ENCODE results near the gene NAT14. TPM values are rescaled to one million over a fixed set of nuclear protein-coding genes. Genes with fewer than 3 reads are reported as not detected.

NAT14 gene
- total RNA-seq, 2 experiments from 2014 or later = 10.5 to 14.7 TPM

- Mint-ChIP-seq H3K36me3 (ENCODE audit: low read depth) (no peaks in the 10 kb centered on the region), H3K27me3 (no peaks in the 10 kb centered on the region), H3K9me3 (no peaks in the 10 kb centered on the region), H3K4me1 (ENCODE audit: low read depth) (no peaks in the 10 kb centered on the region), H3K4me3 (no peak overlapping the region), H3K27ac (no peak overlapping the region)
- no peaks in the 10 kb centered on the region for H3K9me3 ChIP-seq (ENCODE audit: control insufficient read depth in 1 of 2, insufficient read depth in 1 of 2, low read length in 2 of 2)
- H3K4me3 ChIP-seq (ENCODE audit: low read length) = no peak overlapping the region
- H3K36me3 ChIP-seq (ENCODE audit: insufficient read depth, low read length) = no peaks in the 10 kb centered on the region
- TF ChIP-seq, protein P1, sequence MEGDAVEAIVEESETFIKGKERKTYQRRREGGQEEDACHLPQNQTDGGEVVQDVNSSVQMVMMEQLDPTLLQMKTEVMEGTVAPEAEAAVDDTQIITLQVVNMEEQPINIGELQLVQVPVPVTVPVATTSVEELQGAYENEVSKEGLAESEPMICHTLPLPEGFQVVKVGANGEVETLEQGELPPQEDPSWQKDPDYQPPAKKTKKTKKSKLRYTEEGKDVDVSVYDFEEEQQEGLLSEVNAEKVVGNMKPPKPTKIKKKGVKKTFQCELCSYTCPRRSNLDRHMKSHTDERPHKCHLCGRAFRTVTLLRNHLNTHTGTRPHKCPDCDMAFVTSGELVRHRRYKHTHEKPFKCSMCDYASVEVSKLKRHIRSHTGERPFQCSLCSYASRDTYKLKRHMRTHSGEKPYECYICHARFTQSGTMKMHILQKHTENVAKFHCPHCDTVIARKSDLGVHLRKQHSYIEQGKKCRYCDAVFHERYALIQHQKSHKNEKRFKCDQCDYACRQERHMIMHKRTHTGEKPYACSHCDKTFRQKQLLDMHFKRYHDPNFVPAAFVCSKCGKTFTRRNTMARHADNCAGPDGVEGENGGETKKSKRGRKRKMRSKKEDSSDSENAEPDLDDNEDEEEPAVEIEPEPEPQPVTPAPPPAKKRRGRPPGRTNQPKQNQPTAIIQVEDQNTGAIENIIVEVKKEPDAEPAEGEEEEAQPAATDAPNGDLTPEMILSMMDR (IDR thresholded peaks at IDR 0.05) = no peak
- ChIA-PET POLR2A (interaction anchor here (1.2 to 1.5 kb wide), 4 partner anchors 73 to 108 kb away, joined by 3 to 5 read pairs (median 4); partner anchors contain the start of genes FIZ1, ZNF784 and ZNF865), CTCF (no interaction called here)
- intact Hi-C loops (cut with DNase I, micrococcal nuclease) = no loop called here
- H3K27ac ChIP-seq (ENCODE audit: low read depth in 1 of 2, low read length in 2 of 2) = no peak overlapping the region
- peak in 5 of 14 experiments; percentile 8 to 27 (median 13) for DNase-seq
- H3K4me1 ChIP-seq (ENCODE audit: insufficient read depth, low read length) = no peaks in the 10 kb centered on the region
- ATAC-seq (ENCODE audit: poor library complexity) = peak; percentile 74
- no peaks in the 10 kb centered on the region for H3K27me3 ChIP-seq (ENCODE audit: control insufficient read depth in 1 of 2, insufficient read depth in 2 of 2, low read length in 2 of 2)
These were observed 41.5 kb downstream of the NAT14 start for GRCh38 chr19:55526216-55527196.

DNA sequence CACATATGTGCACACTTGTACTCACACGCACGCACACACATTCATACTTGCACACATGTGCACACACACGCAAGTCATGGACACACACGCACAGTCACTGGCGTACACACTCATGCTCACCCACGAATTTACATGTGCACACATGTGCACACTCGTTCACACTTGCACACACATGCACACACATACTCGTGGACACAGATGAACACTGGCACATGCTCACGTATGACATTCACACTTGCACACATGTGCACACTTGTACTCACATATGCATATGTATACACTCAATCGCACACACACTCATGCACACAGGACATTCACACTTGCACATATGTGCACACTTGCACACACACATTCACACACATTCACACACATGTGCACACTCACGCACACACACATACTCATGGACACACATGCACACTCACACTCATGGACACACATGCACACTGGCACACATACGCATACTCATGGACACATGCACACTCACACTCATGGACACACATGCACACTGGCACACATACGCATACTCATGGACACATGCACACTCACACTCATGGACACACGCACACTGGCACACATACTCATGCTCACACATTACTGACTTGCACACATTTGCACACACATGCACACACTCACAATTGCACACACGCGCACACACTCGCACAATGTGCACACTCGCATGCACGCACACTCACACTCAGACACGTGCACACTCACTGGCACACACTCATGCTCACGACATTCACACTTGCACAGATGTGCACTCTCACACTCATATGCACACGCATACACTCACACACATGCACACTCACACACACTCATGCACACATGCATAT, 42.4 kb downstream of the NAT14 start:
- no peaks in the 10 kb centered on the region for H3K4me1 Mint-ChIP-seq (ENCODE audit: low read depth)
- H3K27ac Mint-ChIP-seq = no peak overlapping the region
- no peak for ATAC-seq (ENCODE audit: poor library complexity)

More for the DNA sequence above, 42.4 kb downstream of the NAT14 start:
- Histone ChIP-seq H3K27ac (ENCODE audit: low read depth in 1 of 2, low read length in 2 of 2) (no peak overlapping the region), H3K4me3 (ENCODE audit: low read length) (no peak overlapping the region), H3K4me1 (ENCODE audit: insufficient read depth, low read length) (no peaks in the 10 kb centered on the region), H3K27me3 (ENCODE audit: control insufficient read depth in 1 of 2, insufficient read depth in 2 of 2, low read length in 2 of 2) (no peaks in the 10 kb centered on the region), H3K9me3 (ENCODE audit: control insufficient read depth in 1 of 2, insufficient read depth in 1 of 2, low read length in 2 of 2) (no peaks in the 10 kb centered on the region), H3K36me3 (ENCODE audit: insufficient read depth, low read length) (no peaks in the 10 kb centered on the region)
- Mint-ChIP-seq H3K27me3 (no peaks in the 10 kb centered on the region), H3K4me3 (no peak overlapping the region), H3K9me3 (no peaks in the 10 kb centered on the region), H3K36me3 (ENCODE audit: low read depth) (no peaks in the 10 kb centered on the region)
- intact Hi-C loops (cut with DNase I, micrococcal nuclease) = no loop called here
- TF ChIP-seq, protein P1 (IDR thresholded peaks at IDR 0.05) = no peak
- ChIA-PET POLR2A (interaction anchor here (1.2 to 1.5 kb wide), 2 partner anchors 72 to 107 kb away, joined by 3 to 5 read pairs; partner anchors contain the start of gene FIZ1), CTCF (no interaction called here)
- DNase-seq = no peak
